C4-2B (cell line): ENCODE results near the gene NABP2.

ENCODE experiments used
- H3K27ac ChIP-seq: fragments of 450-650 bp; 2 replicates; pipeline ENCODE4 v1.5.1; 2017
- ZFX ChIP-seq: fragments of 450-650 bp; IDR thresholded peaks from 2 replicates; pipeline ENCODE4 v1.6.1; 2017
- TF ChIP-seq, protein P1 (sequence below): fragments of 450-650 bp; conservative IDR thresholded peaks from 2 replicates; pipeline ENCODE4 v1.5.1; 2017; ENCODE audit warnings: mild to moderate bottlenecking

The NABP2 gene

DNA sequence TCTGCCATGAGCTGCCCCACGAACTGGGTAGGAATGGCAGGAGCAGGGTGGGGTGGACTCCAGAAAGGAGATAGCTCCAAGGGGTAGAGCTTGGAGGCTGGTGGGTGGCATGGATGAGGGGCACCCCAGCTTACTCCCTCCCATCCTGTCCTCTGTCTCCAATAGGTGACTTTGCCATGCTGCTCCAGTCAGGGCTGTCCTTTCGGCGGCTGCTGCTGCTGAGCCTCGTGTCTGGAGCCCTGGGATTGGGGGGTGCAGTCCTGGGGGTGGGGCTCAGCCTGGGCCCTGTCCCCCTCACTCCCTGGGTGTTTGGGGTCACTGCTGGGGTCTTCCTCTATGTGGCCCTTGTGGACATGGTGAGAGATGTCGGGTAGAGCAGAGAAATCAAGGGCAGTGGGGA is 12.8 kb downstream of the NABP2 start:
- no peak overlapping the region for H3K27ac ChIP-seq
- TF ChIP-seq, protein P1, sequence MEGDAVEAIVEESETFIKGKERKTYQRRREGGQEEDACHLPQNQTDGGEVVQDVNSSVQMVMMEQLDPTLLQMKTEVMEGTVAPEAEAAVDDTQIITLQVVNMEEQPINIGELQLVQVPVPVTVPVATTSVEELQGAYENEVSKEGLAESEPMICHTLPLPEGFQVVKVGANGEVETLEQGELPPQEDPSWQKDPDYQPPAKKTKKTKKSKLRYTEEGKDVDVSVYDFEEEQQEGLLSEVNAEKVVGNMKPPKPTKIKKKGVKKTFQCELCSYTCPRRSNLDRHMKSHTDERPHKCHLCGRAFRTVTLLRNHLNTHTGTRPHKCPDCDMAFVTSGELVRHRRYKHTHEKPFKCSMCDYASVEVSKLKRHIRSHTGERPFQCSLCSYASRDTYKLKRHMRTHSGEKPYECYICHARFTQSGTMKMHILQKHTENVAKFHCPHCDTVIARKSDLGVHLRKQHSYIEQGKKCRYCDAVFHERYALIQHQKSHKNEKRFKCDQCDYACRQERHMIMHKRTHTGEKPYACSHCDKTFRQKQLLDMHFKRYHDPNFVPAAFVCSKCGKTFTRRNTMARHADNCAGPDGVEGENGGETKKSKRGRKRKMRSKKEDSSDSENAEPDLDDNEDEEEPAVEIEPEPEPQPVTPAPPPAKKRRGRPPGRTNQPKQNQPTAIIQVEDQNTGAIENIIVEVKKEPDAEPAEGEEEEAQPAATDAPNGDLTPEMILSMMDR, result no peak
- TF ChIP-seq ZFX, result no peak

DNA sequence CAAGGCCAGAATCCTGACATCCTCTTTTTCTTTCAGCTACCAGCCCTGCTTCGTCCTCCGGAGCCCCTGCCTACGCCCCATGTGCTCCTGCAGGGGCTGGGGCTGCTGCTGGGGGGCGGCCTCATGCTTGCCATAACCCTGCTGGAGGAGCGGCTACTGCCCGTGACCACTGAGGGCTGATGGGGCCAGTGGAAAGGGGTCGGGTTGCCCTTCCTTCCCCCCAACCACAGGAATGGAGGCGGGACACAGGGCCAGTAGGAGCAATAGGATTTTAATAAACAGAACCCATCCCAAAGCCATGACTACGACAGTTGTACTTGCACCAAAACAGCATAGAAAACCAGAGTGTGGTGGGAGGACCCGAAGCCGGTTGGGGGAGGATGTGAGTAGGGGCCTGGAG is 13.4 kb downstream of the NABP2 start:
- TF ChIP-seq ZFX, result no peak
- TF ChIP-seq, protein P1, result no peak
- no peak overlapping the region for H3K27ac ChIP-seq

DNA sequence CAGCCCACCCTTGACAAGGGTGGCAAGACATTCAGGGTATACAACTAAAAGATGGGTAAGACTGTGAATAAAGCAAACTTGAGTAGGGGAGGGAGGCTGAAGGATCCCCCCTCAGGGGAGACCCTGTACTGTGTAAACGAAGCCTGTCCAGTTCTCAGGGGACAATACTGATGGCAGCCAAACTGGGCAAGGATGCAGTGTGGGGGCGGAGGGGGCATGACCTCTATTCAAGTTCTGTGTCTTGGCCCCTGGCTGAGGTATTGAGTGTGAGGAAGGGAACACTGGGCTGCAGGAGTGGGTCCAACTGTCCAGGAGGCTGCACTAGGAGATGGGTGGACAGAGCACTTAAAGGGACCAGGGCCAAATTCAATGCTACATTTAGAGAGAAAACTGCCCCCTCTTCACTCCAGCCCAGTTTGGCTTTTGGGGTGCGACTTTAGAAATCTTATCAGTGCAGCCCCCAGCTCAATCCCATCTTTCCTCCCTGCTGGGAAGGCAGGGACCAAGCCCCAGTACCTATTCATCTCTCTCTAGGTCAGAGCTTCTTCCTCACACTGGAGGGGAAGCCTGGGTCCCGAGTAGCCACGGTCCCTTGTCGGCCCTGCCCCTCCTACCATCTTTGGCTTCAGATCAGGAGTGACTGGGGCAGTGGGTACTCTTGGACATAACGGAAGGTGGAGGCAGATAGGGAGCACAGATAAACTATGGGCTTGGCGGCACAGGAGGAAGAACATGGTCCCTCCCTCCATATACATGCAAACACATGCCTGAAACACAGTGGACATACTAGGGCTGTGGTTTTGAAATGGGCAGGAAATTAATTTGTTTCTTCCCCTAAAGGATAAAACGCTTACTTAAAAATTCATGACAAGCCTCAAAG is 17.5 kb downstream of the NABP2 start:
- TF ChIP-seq ZFX, result no peak
- TF ChIP-seq, protein P1, result no peak
- no peak overlapping the region for H3K27ac ChIP-seq

DNA sequence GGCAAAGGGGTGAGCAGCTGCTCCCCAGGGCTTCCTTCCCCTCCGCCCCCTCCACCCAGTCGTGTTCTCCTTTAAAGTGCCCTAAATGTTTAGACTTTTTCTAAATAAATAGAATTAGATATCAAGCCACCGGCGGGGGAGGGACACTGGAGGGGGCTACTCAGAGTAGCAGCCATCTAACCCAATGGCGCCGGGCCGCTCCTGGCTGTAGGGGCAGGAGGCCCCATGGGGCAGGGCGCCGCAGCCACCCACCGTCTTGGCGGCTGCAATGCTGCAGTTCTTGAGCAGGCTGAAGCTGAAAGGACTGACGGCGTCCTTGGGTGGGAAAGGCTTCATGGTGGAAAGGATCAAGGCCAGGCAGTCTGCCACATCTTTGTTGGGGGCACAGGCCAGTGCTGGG is 18.8 kb downstream of the NABP2 start:
- TF ChIP-seq, protein P1, result no peak
- H3K27ac ChIP-seq, result no peak overlapping the region

DNA sequence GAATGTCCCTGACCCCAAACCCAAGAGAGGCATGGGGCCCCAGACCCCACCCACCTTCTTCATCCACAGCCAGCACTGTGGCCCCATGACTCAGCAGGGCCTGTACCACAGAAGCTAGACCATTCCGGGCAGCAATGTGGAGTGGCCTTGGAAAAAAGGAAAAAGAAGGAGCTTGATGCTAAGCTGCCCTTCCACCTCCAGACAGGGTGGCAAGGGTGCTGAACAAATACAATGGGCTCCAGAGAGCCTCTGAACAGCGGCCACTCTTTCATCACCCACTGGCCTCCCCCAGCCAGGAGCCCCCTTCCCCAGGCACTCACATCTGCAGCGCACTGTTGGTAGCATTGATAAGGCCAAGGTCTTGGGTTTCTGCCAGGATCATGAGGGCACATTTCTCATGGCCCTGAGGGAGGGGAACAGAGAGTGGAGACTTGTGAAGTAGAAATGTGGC is 19.6 kb downstream of the NABP2 start:
- H3K27ac ChIP-seq, result no peak overlapping the region
- TF ChIP-seq ZFX, result no peak
- TF ChIP-seq, protein P1, result no peak

DNA sequence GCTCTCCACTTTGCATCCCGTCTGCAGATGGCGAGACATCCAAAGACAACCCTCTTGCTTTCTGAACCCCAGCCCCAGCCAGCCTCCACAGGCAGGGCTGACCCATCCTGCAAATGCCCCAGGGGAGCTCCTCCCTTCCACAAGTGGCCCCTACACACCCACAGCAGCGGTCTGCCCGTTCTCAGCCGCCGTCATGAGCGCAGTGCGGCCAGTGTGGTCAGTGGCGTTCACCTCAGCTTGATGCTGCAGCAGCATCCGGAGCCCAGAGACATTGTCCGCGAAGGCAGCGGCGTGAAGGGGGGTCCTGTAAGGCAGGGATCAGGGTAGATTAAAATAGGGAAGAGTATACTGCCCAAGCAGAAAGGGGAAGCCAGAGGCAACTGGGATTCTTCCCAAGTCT is 20.4 kb downstream of the NABP2 start:
- TF ChIP-seq, protein P1, result no peak
- TF ChIP-seq ZFX, result no peak
- no peak overlapping the region for H3K27ac ChIP-seq

DNA sequence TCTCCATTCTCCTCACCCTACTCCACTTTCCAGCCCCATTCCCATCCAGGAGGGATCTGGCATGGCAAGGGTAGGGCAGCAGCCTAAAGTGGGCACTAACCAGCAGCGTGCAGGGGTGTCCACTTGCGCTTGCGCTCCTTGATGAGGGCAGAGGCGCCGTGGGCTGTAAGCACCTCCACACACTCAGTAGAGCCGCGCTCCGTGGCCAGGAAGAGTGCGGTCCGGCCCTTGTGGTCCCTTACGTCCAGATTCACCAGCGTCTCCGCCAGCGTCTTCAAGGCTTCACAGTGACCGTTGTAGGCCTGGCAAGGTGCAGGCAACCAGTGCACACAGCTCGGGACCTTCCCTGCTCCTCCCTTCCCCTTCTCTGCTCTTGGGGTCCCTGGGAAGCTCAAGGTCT is 23.8 kb downstream of the NABP2 start:
- H3K27ac ChIP-seq, result no peak overlapping the region
- no peak for TF ChIP-seq ZFX
- TF ChIP-seq, protein P1, result no peak
